ENCODE data around the gene SDHB.

The SDHB gene

GRCh38 chr1:16981269-16981849 lies 72.5 kb downstream of the SDHB start:
- no peak for DNase-seq

- no peak for DNase-seq
These were observed 73.2 kb downstream of the SDHB start, which contains the start of gene MFAP2 for GRCh38 chr1:16980473-16981268. TSS of gene MFAP2 (minus strand) at chr1:16980620. CDS start at chr1:16978273, 2,347 bp downstream.

GRCh38 chr1:16979475-16980327 lies 74.1 kb downstream of the SDHB start:
- DNase-seq, result no peak

- no peak for DNase-seq
These were observed 75.0 kb downstream of the SDHB start for GRCh38 chr1:16978567-16979474.

GRCh38 chr1:16978139-16978538 lies 75.7 kb downstream of the SDHB start:
- no peak for DNase-seq

- DNase-seq, result no peak
These were observed 76.5 kb downstream of the SDHB start for GRCh38 chr1:16977377-16977776.

- no peak for DNase-seq
These were observed 76.9 kb downstream of the SDHB start for GRCh38 chr1:16976966-16977365.

- DNase-seq, result no peak
These were observed 78.0 kb downstream of the SDHB start for GRCh38 chr1:16975838-16976237.

- DNase-seq, result no peak
These were observed 78.6 kb downstream of the SDHB start for GRCh38 chr1:16975211-16975610.

GRCh38 chr1:16973215-16973614 lies 80.6 kb downstream of the SDHB start:
- DNase-seq, result no peak

- no peak for DNase-seq
These were observed 81.5 kb downstream of the SDHB start for GRCh38 chr1:16972189-16972895.

- DNase-seq, result no peak
These were observed 82.3 kb downstream of the SDHB start for GRCh38 chr1:16971341-16972188.

GRCh38 chr1:16970132-16970910 lies 83.5 kb downstream of the SDHB start:
- DNase-seq, result no peak

- DNase-seq, result no peak
These were observed 84.2 kb downstream of the SDHB start for GRCh38 chr1:16969651-16970050.

- no peak for DNase-seq
These were observed 84.7 kb downstream of the SDHB start for GRCh38 chr1:16969057-16969611.

All from suppressor macrophage treated with lipopolysaccharide for 4 hours (primary cell).